Heart left ventricle (tissue), 16 donors: ENCODE measurements around the gene CTNNA3. TPM values are rescaled to one million over a fixed set of nuclear protein-coding genes. Genes with fewer than 3 reads are reported as not detected.

ENCODE experiments used
- ATAC-seq, 4 donors: fragments of 200-7000 bp; cut with Tn5 transposase; one replicate each; pipeline ENCODE4 v1.9.1; 2020 to 2022; ENCODE audit warnings: moderate library complexity in 4 of 4, mild to moderate bottlenecking in 3 of 4, moderate number of reproducible peaks in 1 of 4
- DNase-seq, 5 donors: peaks; one replicate each; pipeline ENCODE4 v3.0.0-alpha.2; 2020
- H3K27ac ChIP-seq, 12 donors: fragments of 200-600 bp; sonication (generic) in 4 of 12; one replicate each; pipeline versions ENCODE4 v1.5.0 to v1.8.0; 2016 to 2022; ENCODE audit warnings: mild to moderate bottlenecking in 2 of 12
- H3K27me3 ChIP-seq, 9 donors: fragments of 200-600 bp; sonication (generic) in 2 of 9; one replicate each; pipeline versions ENCODE4 v1.5.1 to v1.8.0; 2016 to 2022; ENCODE audit warnings: mild to moderate bottlenecking in 3 of 9
- H3K36me3 ChIP-seq, 9 donors: fragments of 200-600 bp; sonication (generic) in 2 of 9; one replicate each; pipeline versions ENCODE4 v1.5.0 to v1.8.0; 2018 to 2022; ENCODE audit warnings: mild to moderate bottlenecking in 2 of 9
- H3K4me1 ChIP-seq, 12 donors: fragments of 200-600 bp; sonication (generic) in 4 of 12; one replicate each; pipeline versions ENCODE4 v1.5.0 to v1.8.0; 2016 to 2022; ENCODE audit warnings: mild to moderate bottlenecking in 3 of 12
- H3K4me3 ChIP-seq, 12 donors: fragments of 200-600 bp; sonication (generic) in 4 of 12; one replicate each; pipeline versions ENCODE4 v1.5.0 to v1.8.0; 2017 to 2022; ENCODE audit warnings: mild to moderate bottlenecking in 9 of 12, moderate library complexity in 4 of 12
- H3K9me3 ChIP-seq, 12 donors: fragments of 200-600 bp; sonication (generic) in 4 of 12; one replicate each; pipeline versions ENCODE4 v1.5.0 to v1.8.0; 2016 to 2022; ENCODE audit warnings: mild to moderate bottlenecking in 1 of 12
- CTCF ChIP-seq, 12 donors: fragments of 200-600 bp; sonication (generic) in 4 of 12; IDR thresholded peaks; one replicate each; pipeline versions ENCODE4 v1.5.0 to v1.8.0; 2018 to 2022; ENCODE audit warnings: antibody characterized with exemption in 12 of 12, mild to moderate bottlenecking in 5 of 12
- POLR2A ChIP-seq, 2 donors: fragments of 450-650 bp; IDR thresholded peaks; one replicate each; pipeline ENCODE4 v1.6.1; 2017; ENCODE audit warnings: antibody characterized with exemption in 2 of 2, mild to moderate bottlenecking in 2 of 2, moderate library complexity in 2 of 2
- WGBS, 4 donors: extraction: QIAGEN DNeasy Blood & Tissue Kit in 2 of 4; methylation state at CpG; one replicate each; pipeline versions ENCODE4 v1.1.5 to v1.1.7; 2013 to 2018; 5-methylcytosine and 5-hydroxymethylcytosine counted together
- intact Hi-C, 10 donors: fragments of 100-400 bp; cut with DNase I; formaldehyde crosslinking; loops; one replicate each; pipeline versions ENCODE4 v1.11.1 to v1.14.2; 2022
- polyA plus RNA-seq, 2 donors: library from polyadenylated mRNA; stranded (reverse); fragments of 200-250 nt; gene quantifications; one replicate each; pipeline ENCODE4 v1.2.3, GENCODE V29; 2013
- total RNA-seq, 9 donors: library from RNA; depleted of rRNA in 2 of 9; stranded (reverse); fragments of >200 nt in 2 of 9; fragmentation: NEBNext Ultra II Directional in 3 of 9; extraction: Animal tissue kit (Norgen Biotek cat#: 25700) in 3 of 9; gene quantifications; one replicate each; pipeline versions ENCODE4 v1.1.0 to v1.2.4, GENCODE V29; 2016 to 2023
- donor health status: ischemic (EF 13 %, LVEDD 7.1; RV severe dilation, severe dysfunction).
- donor health status: healthy with polysubstance abuse.
- donor health status: DM: no; HTN: yes; CAD: no.
- donor health status: DM: no; HTN: no; CAD: no.
- donor health status: ischemic (EF 25% LVEDD 6.9; RV normal size, moderate dysfunction).
- donor health status: ischemic (EF 25% LVEDD 5.7; RV mildly dilated, moderate dysfunction).
- donor health status: healthy.
- donor health status: DM: yes; HTN: yes; CAD: no.
- donor health status: ischemic (EF 35%, LVEDD 5.7; RV mildly dilated, moderate dysfunction).
- donor health status: nonischemic (EF 11% LVEDD 7.7; RV severe dilation, severe dysfunction).
- donor health status: DM: yes; HTN: yes; CAD: no.
- donor health status: PGD.
- donor health status: ischemic (EF 29% LVEDD 5.4; RV normal size, mild dysfunction).
- donor health status: nonischemic (EF 23%, LVEDD 6.1; RV moderate dilation, normal function).

Gene CTNNA3
- total and polyA plus RNA-seq, 11 donors, result 4.8 to 200 (median 99.0) TPM

- intact Hi-C loops, result no loop called here
- H3K36me3 ChIP-seq, result no peaks in the 10 kb centered on the region
- no peak overlapping the region for H3K4me3 ChIP-seq
- no peak overlapping the region for H3K27ac ChIP-seq
- peaks cover 0 to 10% (median 0%) of the 10 kb centered on the region in 12 donors for H3K4me1 ChIP-seq
- no peaks in the 10 kb centered on the region for H3K9me3 ChIP-seq
- TF ChIP-seq CTCF (IDR thresholded peaks at IDR 0.05) (no peak), POLR2A (IDR thresholded peaks at IDR 0.05) (no peak)
- no peaks in the 10 kb centered on the region for H3K27me3 ChIP-seq
- WGBS, 4 donors, result 82 to 86% (median 85%) methylated on average over 4 of the region's 4 CpGs
- no peak for ATAC-seq
- DNase-seq, result no peak
Observed at GRCh38 chr10:65910209-65910608, 1785.8 kb downstream of the CTNNA3 start.

- H3K9me3 ChIP-seq, result no peaks in the 10 kb centered on the region
- no peaks in the 10 kb centered on the region for H3K27me3 ChIP-seq
- H3K4me1 ChIP-seq, result peaks cover 0 to 10% (median 0%) of the 10 kb centered on the region in 12 donors
- intact Hi-C loops, result no loop called here
- no peak overlapping the region for H3K27ac ChIP-seq
- no peak for TF ChIP-seq POLR2A (IDR thresholded peaks at IDR 0.05)
- TF ChIP-seq CTCF (IDR thresholded peaks at IDR 0.05), result no peak
- DNase-seq, result no peak
- no peak overlapping the region for H3K4me3 ChIP-seq
- WGBS, 4 donors, result 65 to 74% (median 72%) methylated on average over 8 of the region's 8 CpGs
- no peaks in the 10 kb centered on the region for H3K36me3 ChIP-seq
- ATAC-seq, result no peak
Observed at GRCh38 chr10:65907199-65907712, 1788.7 kb downstream of the CTNNA3 start.

- H3K4me1 ChIP-seq, result no peaks in the 10 kb centered on the region
Observed at GRCh38 chr10:65903620-65904019, 1792.4 kb downstream of the CTNNA3 start.

GRCh38 chr10:65900271-65900670, 1795.7 kb downstream of the CTNNA3 start:
- ATAC-seq, result no peak
- no peak for DNase-seq
- intact Hi-C loops, result no loop called here
- Histone ChIP-seq H3K9me3 (no peaks in the 10 kb centered on the region), H3K4me3 (no peak overlapping the region), H3K4me1 (no peaks in the 10 kb centered on the region), H3K27me3 (no peaks in the 10 kb centered on the region), H3K27ac (no peak overlapping the region), H3K36me3 (no peaks in the 10 kb centered on the region)
- TF ChIP-seq POLR2A (IDR thresholded peaks at IDR 0.05) (no peak), CTCF (IDR thresholded peaks at IDR 0.05) (no peak)
- WGBS, 4 donors, result 79 to 90% (median 86%) methylated on average over 7 of the region's 7 CpGs

More at GRCh38 chr10:65903620-65904019, 1792.4 kb downstream of the CTNNA3 start:
- H3K27ac ChIP-seq, result no peak overlapping the region
- TF ChIP-seq CTCF (IDR thresholded peaks at IDR 0.05) (no peak), POLR2A (IDR thresholded peaks at IDR 0.05) (no peak)
- intact Hi-C loops, result no loop called here
- no peaks in the 10 kb centered on the region for H3K36me3 ChIP-seq
- WGBS, 4 donors, result 88 to 95% (median 95%) methylated on average over 4 of the region's 4 CpGs
- ATAC-seq (no peak), DNase-seq (no peak)
- H3K9me3 ChIP-seq, result no peaks in the 10 kb centered on the region
- no peaks in the 10 kb centered on the region for H3K27me3 ChIP-seq
- no peak overlapping the region for H3K4me3 ChIP-seq
